LNCAP (cell line): Measurements from ENCODE around the gene PDE6A.

Experiments
- CTCF ChIP-seq: fragments of 450-650 bp; IDR thresholded peaks from 2 replicates; pipeline ENCODE4 v1.5.1; 2017; ENCODE audit warnings: mild to moderate bottlenecking

Gene PDE6A

DNA sequence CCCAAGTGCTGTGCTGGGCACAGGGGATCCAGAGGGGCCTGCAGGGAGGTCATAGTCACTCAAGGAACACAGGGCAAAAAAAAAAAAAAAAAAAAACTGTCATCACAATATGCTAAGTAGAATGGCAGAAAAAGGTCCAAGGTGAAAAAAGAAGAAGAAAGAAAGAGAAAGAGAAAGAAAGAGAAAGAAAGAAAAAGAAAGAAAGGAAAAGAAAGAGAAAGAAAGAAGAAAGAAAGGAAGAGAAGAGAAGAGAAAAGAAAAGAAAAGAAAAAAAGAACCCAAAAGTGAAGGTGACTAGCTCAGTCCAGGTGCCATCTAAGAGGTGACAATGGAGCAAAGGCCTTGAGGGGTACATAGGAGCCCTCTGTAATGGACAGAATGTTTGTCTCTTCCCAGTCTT is 73.9 kb downstream of the PDE6A start:
- TF ChIP-seq CTCF, result no peak

DNA sequence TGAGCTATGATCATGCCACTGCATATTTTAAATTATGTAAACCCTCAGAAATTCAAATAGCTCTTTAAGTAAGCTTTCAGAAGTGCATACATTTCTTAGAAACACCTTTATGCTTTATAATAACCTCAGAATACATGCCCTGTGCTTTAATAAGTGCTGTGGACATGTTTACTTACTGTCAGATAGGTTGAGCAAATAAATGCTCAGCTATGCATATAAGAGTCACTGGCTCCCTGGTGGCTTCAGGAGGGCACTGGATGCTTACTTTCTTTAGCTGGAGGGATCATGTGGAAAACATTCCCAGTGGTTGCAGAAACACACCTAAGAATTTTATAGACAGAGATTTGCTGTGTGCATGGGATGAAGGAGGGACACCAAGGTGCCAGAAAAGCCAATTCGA is 74.4 kb downstream of the PDE6A start:
- TF ChIP-seq CTCF, result no peak

GRCh38 chr5:149869411-149869821 is 75.2 kb downstream of the PDE6A start:
- no peak for TF ChIP-seq CTCF

- no peak for TF ChIP-seq CTCF
Measured at GRCh38 chr5:149865746-149866145, 78.8 kb downstream of the PDE6A start.

DNA sequence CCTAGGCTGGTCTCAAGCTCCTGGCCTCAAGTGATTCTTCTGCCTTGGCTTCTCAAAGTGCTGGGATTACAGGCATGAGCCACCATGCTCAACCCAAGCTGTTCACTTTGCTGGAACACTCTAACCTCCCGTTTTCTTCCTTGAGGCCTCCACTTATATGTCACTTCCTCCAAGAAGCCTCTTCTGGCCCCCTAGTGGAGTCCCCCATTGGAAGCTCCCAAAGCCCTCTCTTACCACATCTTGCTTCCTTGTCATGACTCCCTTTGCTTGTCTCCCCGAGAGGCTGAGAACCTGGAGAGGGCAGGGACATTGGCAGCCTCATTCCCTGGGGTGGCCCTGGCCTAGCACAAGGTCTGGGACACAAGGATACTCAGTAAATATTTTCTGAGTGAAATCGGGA is 80.8 kb downstream of the PDE6A start:
- TF ChIP-seq CTCF, result no peak

DNA sequence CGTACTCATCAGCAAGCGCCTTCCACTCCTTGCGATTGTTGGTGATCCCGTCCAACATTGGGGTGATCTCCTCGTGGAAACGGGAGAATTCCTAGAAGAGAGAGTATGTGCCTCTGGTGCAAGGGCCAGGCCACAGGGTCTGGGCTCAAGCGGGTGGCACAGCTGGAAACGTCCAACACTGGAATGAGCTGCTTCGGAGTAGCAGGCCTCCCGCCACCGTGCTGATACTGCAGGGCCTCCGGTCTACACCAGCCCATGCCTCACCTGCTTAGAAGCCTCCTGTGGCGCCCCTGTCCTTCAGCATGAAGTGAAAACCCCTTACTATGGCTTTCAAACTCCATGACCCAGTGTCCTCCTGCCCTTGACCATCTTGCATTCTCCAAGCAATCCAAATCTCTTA is 81.4 kb downstream of the PDE6A start:
- no peak for TF ChIP-seq CTCF

- no peak for TF ChIP-seq CTCF
Measured at GRCh38 chr5:149860801-149861322, 83.7 kb downstream of the PDE6A start.

DNA sequence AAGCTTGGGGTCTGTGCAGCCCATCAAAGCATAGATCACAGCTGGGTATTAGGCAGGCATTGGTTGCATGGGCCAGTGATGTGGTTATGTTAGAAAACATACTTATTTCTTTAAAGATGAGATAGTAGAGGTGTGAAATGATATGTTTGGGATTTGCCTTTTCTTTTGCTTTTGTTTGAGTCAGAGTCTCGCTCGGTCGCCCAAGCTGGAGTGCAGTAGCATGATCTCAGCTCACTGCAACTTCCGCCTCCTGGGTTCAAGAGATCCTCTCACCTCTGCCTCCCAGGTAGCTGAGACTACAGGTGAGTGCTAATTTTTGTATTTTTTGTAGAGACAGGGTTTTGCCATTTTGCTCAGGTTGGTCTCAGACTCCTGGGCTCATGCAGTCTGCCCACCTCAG is 84.8 kb downstream of the PDE6A start:
- no peak for TF ChIP-seq CTCF
